NB4 (cell line): Measurements from ENCODE around the gene NBEAL2.

ENCODE experiments used
- DNase-seq: peaks from one replicate; pipeline ENCODE4 v3.0.0; 2010; ENCODE audit warnings: low read depth
- H3K4me3 ChIP-seq: one replicate; pipeline ENCODE4 v1.5.1; 2011; ENCODE audit warnings: mild to moderate bottlenecking, low read depth, low read length, moderate library complexity
- MYC ChIP-seq: IDR thresholded peaks from 2 replicates; pipeline ENCODE4 v1.6.1; 2011; ENCODE audit warnings: low read depth, low read length
- POLR2A ChIP-seq: IDR thresholded peaks from 2 replicates; pipeline ENCODE4 v1.6.1; 2011; ENCODE audit warnings: mild to moderate bottlenecking; ENCODE audit not compliant: insufficient read length; ENCODE audit errors: extremely low read depth
- TF ChIP-seq, protein P1 (sequence below): IDR thresholded peaks from one replicate; pipeline ENCODE4 v1.5.1; 2012; ENCODE audit warnings: low read depth, low read length
- TF ChIP-seq, protein P2 (sequence below): IDR thresholded peaks from 2 replicates; pipeline ENCODE4 v1.6.1; 2011; ENCODE audit warnings: low read depth, low read length

NBEAL2 gene

DNA sequence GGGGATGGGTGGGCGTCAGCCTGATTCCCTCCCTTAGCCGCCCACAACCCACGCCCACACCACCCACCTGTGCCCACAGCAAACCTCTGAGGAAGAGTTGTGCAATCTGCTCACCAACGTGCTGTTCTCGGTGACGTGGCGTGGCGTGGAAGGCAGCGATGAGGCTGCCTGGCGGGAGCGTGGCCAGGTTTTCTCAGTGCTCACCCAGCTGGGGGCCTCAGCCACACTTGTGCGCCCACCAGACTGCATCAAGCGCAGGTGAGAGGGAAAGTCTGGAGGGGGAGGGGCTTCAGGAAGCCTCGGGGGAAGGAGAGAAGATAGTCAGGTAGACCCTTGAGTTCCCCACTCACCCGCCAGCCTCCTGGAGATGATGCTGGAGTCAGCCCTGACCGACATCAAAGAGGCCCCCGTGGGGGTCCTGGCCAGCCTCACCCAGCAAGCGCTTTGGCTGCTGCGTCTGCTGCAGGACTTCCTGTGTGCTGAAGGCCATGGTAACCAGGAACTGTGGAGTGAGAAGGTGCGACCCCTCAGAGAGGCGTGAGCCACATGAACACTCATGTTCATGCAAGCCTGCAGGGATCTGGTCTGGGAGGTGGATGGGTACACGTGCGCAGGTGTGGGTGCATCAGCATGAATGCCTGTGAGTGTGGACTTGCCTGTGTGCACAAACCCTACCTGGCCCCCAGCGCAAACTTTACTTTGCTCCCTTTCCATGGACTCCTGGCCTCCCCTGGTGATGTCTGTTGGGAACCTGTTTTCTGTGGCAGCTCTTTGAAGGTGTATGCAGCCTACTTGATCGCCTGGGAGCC, 21.7 kb downstream of the NBEAL2 start:
- TF ChIP-seq, protein P1, sequence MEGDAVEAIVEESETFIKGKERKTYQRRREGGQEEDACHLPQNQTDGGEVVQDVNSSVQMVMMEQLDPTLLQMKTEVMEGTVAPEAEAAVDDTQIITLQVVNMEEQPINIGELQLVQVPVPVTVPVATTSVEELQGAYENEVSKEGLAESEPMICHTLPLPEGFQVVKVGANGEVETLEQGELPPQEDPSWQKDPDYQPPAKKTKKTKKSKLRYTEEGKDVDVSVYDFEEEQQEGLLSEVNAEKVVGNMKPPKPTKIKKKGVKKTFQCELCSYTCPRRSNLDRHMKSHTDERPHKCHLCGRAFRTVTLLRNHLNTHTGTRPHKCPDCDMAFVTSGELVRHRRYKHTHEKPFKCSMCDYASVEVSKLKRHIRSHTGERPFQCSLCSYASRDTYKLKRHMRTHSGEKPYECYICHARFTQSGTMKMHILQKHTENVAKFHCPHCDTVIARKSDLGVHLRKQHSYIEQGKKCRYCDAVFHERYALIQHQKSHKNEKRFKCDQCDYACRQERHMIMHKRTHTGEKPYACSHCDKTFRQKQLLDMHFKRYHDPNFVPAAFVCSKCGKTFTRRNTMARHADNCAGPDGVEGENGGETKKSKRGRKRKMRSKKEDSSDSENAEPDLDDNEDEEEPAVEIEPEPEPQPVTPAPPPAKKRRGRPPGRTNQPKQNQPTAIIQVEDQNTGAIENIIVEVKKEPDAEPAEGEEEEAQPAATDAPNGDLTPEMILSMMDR = no peak
- TF ChIP-seq, protein P2, sequence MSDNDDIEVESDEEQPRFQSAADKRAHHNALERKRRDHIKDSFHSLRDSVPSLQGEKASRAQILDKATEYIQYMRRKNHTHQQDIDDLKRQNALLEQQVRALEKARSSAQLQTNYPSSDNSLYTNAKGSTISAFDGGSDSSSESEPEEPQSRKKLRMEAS = no peak
- TF ChIP-seq POLR2A (no peak), MYC (no peak)
- DNase-seq = no peak
- no peak overlapping the region for H3K4me3 ChIP-seq

DNA sequence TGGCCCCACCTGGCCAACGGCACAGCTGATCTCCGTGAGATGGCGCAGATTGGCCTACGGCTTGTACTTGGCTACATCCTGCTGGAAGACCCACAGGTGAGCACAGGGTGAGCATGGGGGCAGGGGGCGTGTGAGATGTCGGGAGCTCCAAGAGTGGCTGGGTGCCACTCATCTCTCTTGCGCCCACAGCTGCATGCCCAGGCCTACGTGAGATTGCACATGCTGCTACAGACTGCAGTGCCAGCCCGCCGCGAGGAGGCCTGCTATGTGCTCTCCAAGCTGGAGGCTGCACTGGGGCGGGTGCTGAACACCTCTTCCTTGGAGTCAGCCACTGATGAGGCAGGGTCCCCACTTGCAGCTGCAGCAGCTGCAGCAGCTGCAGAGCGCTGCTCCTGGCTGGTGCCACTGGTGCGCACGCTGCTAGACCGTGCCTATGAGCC, 22.3 kb downstream of the NBEAL2 start:
- DNase-seq = no peak
- no peak overlapping the region for H3K4me3 ChIP-seq
- TF ChIP-seq, protein P2 = no peak
- TF ChIP-seq, protein P1 = no peak
- TF ChIP-seq MYC (no peak), POLR2A (no peak)

DNA sequence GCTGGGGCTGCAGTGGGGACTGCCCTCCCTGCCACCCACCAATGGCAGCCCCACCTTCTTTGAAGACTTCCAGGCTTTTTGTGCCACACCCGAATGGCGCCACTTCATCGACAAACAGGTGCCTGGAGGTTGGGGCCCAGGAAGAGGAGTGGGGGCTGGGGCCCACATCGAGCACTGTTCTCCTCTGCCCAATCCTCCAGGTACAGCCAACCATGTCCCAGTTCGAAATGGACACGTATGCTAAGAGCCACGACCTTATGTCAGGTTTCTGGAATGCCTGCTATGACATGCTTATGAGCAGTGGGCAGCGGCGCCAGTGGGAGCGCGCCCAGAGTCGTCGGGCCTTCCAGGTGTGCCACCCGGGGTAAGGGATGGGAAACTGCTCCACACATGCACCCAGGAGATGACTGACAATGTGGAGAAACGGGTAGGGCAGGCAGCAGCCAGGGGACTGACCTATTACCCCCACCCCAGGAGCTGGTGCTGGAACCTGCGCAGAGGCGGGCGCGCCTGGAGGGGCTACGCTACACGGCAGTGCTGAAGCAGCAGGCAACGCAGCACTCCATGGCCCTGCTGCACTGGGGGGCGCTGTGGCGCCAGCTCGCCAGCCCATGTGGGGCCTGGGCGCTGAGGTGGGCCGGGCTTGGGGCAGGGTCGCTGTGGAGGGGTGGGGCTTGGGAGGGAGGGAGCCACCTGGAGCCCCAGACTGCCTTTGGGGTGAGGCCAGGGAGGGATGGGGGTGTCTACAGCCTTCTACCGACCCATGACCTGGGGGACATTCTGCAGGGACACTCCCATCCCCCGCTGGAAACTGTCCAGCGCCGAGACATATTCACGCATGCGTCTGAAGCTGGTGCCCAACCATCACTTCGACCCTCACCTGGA, 22.9 kb downstream of the NBEAL2 start:
- DNase-seq = no peak
- H3K4me3 ChIP-seq = no peak overlapping the region
- TF ChIP-seq MYC (no peak), POLR2A (no peak)
- TF ChIP-seq, protein P2 = no peak
- TF ChIP-seq, protein P1 = no peak

DNA sequence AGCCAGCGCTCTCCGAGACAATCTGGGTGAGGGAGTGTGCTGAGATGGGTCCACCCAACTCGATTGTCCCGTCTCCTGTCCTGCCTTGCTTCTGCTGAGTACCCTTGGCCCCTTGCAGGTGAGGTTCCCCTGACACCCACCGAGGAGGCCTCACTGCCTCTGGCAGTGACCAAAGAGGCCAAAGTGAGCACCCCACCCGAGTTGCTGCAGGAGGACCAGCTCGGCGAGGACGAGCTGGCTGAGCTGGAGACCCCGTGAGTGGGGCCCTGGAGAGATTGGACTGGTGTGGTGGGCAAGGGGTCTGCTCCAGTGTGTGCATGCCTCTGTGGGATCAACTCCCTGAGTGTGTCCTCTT, 23.6 kb downstream of the NBEAL2 start:
- DNase-seq = no peak
- no peak for TF ChIP-seq POLR2A
- TF ChIP-seq, protein P2 = no peak
- no peak for TF ChIP-seq MYC
- TF ChIP-seq, protein P1 = no peak

DNA sequence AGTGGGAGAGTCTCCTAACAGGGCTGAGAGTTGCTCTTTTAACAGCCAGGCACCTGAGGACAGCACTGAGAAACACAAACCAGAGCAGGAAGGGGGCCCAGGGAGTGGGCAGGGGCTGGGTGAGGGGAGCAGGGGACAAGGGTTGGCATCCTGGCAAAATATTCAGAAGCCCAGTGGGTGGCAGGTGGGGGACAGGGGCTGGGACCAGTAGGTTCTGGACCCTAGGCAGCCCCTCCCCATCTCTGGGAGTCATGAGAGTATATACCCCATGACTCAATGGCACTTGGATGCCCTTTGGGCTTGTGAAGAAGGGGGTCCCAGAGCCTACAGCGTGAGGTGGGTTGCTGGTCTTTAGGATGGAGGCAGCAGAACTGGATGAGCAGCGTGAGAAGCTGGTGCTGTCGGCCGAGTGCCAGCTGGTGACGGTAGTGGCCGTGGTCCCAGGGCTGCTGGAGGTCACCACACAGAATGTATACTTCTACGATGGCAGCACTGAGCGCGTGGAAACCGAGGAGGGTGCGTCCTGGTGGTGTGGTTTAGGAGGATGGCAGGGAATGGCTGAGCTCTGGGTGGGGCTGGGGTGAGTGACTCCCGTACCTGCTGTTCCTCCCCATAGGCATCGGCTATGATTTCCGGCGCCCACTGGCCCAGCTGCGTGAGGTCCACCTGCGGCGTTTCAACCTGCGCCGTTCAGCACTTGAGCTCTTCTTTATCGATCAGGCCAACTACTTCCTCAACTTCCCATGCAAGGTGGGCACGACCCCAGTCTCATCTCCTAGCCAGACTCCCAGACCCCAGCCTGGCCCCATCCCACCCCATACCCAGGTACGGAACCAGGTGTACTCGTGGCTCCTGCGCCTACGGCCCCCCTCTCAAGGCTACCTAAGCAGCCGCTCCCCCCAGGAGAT, 24.2 kb downstream of the NBEAL2 start:
- no peak for TF ChIP-seq POLR2A
- TF ChIP-seq, protein P2 = no peak
- TF ChIP-seq, protein P1 = no peak
- TF ChIP-seq MYC = no peak
- no peak overlapping the region for H3K4me3 ChIP-seq
- DNase-seq = no peak

More for the DNA sequence above, 23.6 kb downstream of the NBEAL2 start:
- H3K4me3 ChIP-seq = no peak overlapping the region
